ENCODE measurements around the gene SUCLG2.

The SUCLG2 gene

GRCh38 chr3:67608034-67608433 lies 46.4 kb downstream of the SUCLG2 start:
- H3K27ac ChIP-seq, result no peak overlapping the region
- H3K4me3 ChIP-seq (ENCODE audit: low read depth, low read length), result no peak overlapping the region
- no peak for TF ChIP-seq CTCF (IDR thresholded peaks at IDR 0.05; ENCODE audit: low read depth, low read length)
- DNase-seq, result no peak
- H3K27me3 ChIP-seq (ENCODE audit: insufficient read depth, low read depth, severe bottlenecking), result no peaks in the 10 kb centered on the region
- H3K36me3 ChIP-seq, result peaks cover 3% of the 10 kb centered on the region; the same call in 1 of the 2 replicates
- no peaks in the 10 kb centered on the region for H3K9me3 ChIP-seq (ENCODE audit: severe bottlenecking)

DNA sequence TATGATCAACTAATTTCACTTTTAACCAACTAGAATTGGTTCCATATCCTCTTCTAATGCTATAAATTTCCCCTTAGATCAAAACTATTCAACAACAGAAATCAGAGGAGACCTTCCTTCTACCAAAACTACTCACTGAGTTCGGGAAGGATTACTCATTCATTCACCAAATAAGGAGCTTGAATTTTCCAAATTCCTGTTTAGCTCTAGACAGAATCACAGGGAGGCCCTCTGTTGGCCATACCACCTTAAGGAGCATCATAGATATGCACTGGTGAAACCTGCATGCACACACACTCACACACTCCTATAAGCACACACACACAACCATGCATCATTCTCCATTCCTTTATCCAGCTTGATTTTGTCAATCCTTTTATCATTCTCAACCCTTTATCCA lies 49.0 kb downstream of the SUCLG2 start:
- DNase-seq, result no peak
- Histone ChIP-seq H3K9me3 (ENCODE audit: severe bottlenecking) (no peaks in the 10 kb centered on the region), H3K27ac (no peak overlapping the region), H3K27me3 (ENCODE audit: insufficient read depth, low read depth, severe bottlenecking) (no peaks in the 10 kb centered on the region), H3K36me3 (peaks cover 3% of the 10 kb centered on the region; the same call in 1 of the 2 replicates), H3K4me3 (ENCODE audit: low read depth, low read length) (no peak overlapping the region)
- TF ChIP-seq CTCF (IDR thresholded peaks at IDR 0.05; ENCODE audit: low read depth, low read length), result no peak

- H3K27ac ChIP-seq, result no peak overlapping the region
- H3K4me3 ChIP-seq (ENCODE audit: low read depth, low read length), result no peak overlapping the region
- no peaks in the 10 kb centered on the region for H3K9me3 ChIP-seq (ENCODE audit: severe bottlenecking)
- peaks cover 2% of the 10 kb centered on the region; the same call in 1 of the 2 replicates for H3K36me3 ChIP-seq
- DNase-seq, result no peak
- no peaks in the 10 kb centered on the region for H3K27me3 ChIP-seq (ENCODE audit: insufficient read depth, low read depth, severe bottlenecking)
- TF ChIP-seq CTCF (IDR thresholded peaks at IDR 0.05; ENCODE audit: low read depth, low read length), result no peak
Observed at GRCh38 chr3:67602816-67603215, 51.6 kb downstream of the SUCLG2 start.

DNA sequence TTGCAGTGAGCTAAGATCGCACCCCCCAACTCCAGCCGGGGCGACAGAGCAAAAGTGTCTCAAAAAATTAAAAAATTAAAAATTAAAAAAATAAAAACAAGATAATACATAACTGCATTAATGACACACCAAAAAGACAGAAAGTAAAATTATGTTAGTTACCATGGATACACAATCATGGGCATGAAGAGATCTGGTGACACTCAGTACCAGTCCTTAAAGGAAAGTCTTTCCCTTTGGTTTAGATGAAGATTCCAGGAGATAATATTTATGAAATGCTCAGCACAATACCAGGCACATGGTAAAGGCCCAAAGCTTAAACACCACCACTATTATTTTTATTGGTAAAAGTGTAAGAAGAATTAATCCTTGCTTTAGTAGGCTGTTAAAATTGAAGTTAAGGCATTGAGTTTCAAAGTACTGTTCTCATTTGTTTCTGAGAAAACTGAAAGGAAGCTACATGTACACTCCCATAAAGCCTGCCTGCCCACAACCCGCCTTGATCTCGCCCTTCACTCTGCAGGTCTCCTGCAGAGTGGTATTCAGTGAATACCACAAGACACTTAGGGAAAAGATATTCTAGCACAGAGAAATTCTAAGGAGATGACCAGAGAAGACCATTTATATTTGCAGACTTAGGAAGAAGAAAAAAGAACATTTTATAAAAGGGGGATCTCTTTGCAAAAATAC lies 52.3 kb downstream of the SUCLG2 start:
- TF ChIP-seq CTCF (IDR thresholded peaks at IDR 0.05; ENCODE audit: low read depth, low read length), result no peak
- Histone ChIP-seq H3K9me3 (ENCODE audit: severe bottlenecking) (no peaks in the 10 kb centered on the region), H3K27ac (no peak overlapping the region), H3K4me3 (ENCODE audit: low read depth, low read length) (no peak overlapping the region), H3K27me3 (ENCODE audit: insufficient read depth, low read depth, severe bottlenecking) (no peaks in the 10 kb centered on the region), H3K36me3 (no peaks in the 10 kb centered on the region; the same call in 1 of the 2 replicates)
- no peak for DNase-seq

- Histone ChIP-seq H3K4me3 (ENCODE audit: low read depth, low read length) (no peak overlapping the region), H3K9me3 (ENCODE audit: severe bottlenecking) (no peaks in the 10 kb centered on the region), H3K36me3 (no peaks in the 10 kb centered on the region), H3K27ac (no peak overlapping the region), H3K27me3 (ENCODE audit: insufficient read depth, low read depth, severe bottlenecking) (no peaks in the 10 kb centered on the region)
- TF ChIP-seq CTCF (IDR thresholded peaks at IDR 0.05; ENCODE audit: low read depth, low read length), result no peak
- DNase-seq, result no peak
Observed at GRCh38 chr3:67601385-67601784, 53.0 kb downstream of the SUCLG2 start.

DNA sequence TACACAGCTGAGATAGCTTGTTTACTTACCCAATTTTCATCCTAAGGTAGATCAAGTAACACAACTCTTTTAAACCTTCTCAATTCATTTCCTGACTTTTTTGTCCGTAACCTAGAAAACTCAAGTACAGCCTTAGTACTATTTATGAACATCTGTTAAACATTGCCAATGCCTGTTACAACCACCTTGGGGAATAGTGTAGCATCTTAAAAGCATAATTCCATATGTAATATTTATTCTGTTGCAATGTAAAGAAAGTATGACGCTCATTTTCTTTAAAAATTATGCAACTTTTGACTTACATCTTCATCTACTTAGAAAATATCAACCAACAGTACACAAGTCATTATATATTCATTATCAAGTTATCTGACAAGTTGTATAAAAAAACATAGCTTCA lies 54.6 kb downstream of the SUCLG2 start:
- H3K27me3 ChIP-seq (ENCODE audit: insufficient read depth, low read depth, severe bottlenecking), result no peaks in the 10 kb centered on the region
- no peak for TF ChIP-seq CTCF (IDR thresholded peaks at IDR 0.05; ENCODE audit: low read depth, low read length)
- no peaks in the 10 kb centered on the region for H3K36me3 ChIP-seq

More for the DNA sequence above, 54.6 kb downstream of the SUCLG2 start:
- Histone ChIP-seq H3K9me3 (ENCODE audit: severe bottlenecking) (no peaks in the 10 kb centered on the region), H3K4me3 (ENCODE audit: low read depth, low read length) (no peak overlapping the region), H3K27ac (no peak overlapping the region)
- DNase-seq, result no peak

All from WERI-Rb-1 (cell line).